ENCODE measurements around the gene CHST12. TPM values are rescaled to one million over a fixed set of nuclear protein-coding genes. Genes with fewer than 3 reads are reported as not detected.

The CHST12 gene
- total RNA-seq, 1 donor from 2014 or later, result 15.0 TPM

DNA sequence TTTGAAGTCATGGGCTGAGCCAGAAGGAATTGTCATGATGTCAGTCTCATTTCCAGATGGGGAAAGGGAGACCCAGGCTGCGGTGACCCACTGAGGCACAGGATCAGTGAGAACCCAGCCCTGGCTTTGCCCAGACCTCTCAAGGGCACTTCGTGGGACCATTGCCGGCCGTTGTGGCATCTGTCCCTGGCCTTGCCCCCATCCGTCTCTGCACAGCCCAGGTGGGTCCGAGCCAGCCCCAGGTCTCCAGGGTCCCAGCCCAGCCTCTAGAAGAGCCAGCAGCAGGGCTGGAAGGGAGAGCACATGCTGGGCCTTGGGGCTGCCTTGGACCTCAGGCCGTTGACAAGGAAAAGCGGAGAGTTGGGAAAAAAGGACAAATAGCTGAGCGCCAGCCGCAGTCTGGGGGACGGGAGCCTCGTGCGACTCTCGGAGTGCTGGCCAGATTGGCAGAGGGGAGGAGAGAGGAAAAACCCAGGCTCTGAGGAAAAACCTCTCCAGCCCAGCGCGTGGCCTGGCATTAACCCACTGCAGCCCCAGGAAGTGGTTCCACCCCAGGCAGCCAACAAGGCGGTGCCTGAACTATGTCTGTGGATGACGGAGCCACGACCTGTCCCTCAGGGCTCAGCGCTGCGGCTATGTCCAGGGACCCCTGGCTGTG is 42.6 kb downstream of the CHST12 start:
- no peak for TF ChIP-seq CTCF (conservative IDR thresholded peaks at IDR 0.05)
- peaks cover 5% of the 10 kb centered on the region for H3K4me1 Mint-ChIP-seq
- no peaks in the 10 kb centered on the region for H3K27me3 Mint-ChIP-seq (ENCODE audit: low read depth)
- DNase-seq (ENCODE audit: low read depth, low spot score), result no peak
- no peaks in the 10 kb centered on the region for H3K9me3 Mint-ChIP-seq
- H3K27ac Mint-ChIP-seq (ENCODE audit: unreplicated experiment), result no peak overlapping the region
- no peaks in the 10 kb centered on the region for H3K36me3 Mint-ChIP-seq (ENCODE audit: low read depth)
- no peak overlapping the region for H3K4me3 Mint-ChIP-seq

- no peaks in the 10 kb centered on the region for H3K9me3 Mint-ChIP-seq
- peaks cover 4% of the 10 kb centered on the region for H3K4me1 Mint-ChIP-seq
- TF ChIP-seq CTCF (conservative IDR thresholded peaks at IDR 0.05), result no peak
- no peaks in the 10 kb centered on the region for H3K36me3 Mint-ChIP-seq (ENCODE audit: low read depth)
- DNase-seq (ENCODE audit: low read depth, low spot score), result no peak
- H3K27ac Mint-ChIP-seq (ENCODE audit: unreplicated experiment), result no peak overlapping the region
- H3K27me3 Mint-ChIP-seq (ENCODE audit: low read depth), result no peaks in the 10 kb centered on the region
- H3K4me3 Mint-ChIP-seq, result no peak overlapping the region
These were observed 43.3 kb downstream of the CHST12 start for GRCh38 chr7:2446676-2447075.

- H3K9me3 Mint-ChIP-seq, result no peaks in the 10 kb centered on the region
- H3K4me3 Mint-ChIP-seq, result no peak overlapping the region
- no peaks in the 10 kb centered on the region for H3K27me3 Mint-ChIP-seq (ENCODE audit: low read depth)
- no peak overlapping the region for H3K27ac Mint-ChIP-seq (ENCODE audit: unreplicated experiment)
- TF ChIP-seq CTCF (conservative IDR thresholded peaks at IDR 0.05), result no peak
- no peak for DNase-seq (ENCODE audit: low read depth, low spot score)
- peaks cover 4% of the 10 kb centered on the region for H3K4me1 Mint-ChIP-seq
- H3K36me3 Mint-ChIP-seq (ENCODE audit: low read depth), result no peaks in the 10 kb centered on the region
These were observed 47.0 kb downstream of the CHST12 start for GRCh38 chr7:2450198-2451107.

- Mint-ChIP-seq H3K27me3 (ENCODE audit: low read depth) (no peaks in the 10 kb centered on the region), H3K4me3 (no peak overlapping the region), H3K9me3 (no peaks in the 10 kb centered on the region), H3K4me1 (peaks cover 4% of the 10 kb centered on the region), H3K27ac (ENCODE audit: unreplicated experiment) (peak overlapping the region; percentile 62), H3K36me3 (ENCODE audit: low read depth) (no peaks in the 10 kb centered on the region)
- peak; percentile 96 for DNase-seq (ENCODE audit: low read depth, low spot score)
- peak; percentile 85 for TF ChIP-seq CTCF (conservative IDR thresholded peaks at IDR 0.05)
These were observed 48.0 kb downstream of the CHST12 start for GRCh38 chr7:2451171-2452073.

- H3K4me3 Mint-ChIP-seq, result no peak overlapping the region
- peaks cover 4% of the 10 kb centered on the region for H3K4me1 Mint-ChIP-seq
- H3K27me3 Mint-ChIP-seq (ENCODE audit: low read depth), result no peaks in the 10 kb centered on the region
- H3K9me3 Mint-ChIP-seq, result no peaks in the 10 kb centered on the region
- H3K27ac Mint-ChIP-seq (ENCODE audit: unreplicated experiment), result no peak overlapping the region
- H3K36me3 Mint-ChIP-seq (ENCODE audit: low read depth), result no peaks in the 10 kb centered on the region
- TF ChIP-seq CTCF (conservative IDR thresholded peaks at IDR 0.05), result no peak
- DNase-seq (ENCODE audit: low read depth, low spot score), result no peak
These were observed 48.7 kb downstream of the CHST12 start for GRCh38 chr7:2452074-2452507.
